Neural progenitor cell (in vitro differentiated cells): ENCODE measurements around the gene ATF4.

ENCODE experiments used
- EZH2 ChIP-seq: fragments of 200-600 bp; sonication (generic); IDR thresholded peaks from 2 replicates; pipeline ENCODE4 v1.6.1; 2017; ENCODE audit warnings: antibody characterized with exemption, mild to moderate bottlenecking, moderate library complexity
- EZH2phosphoT487 ChIP-seq: fragments of 200-600 bp; sonication (generic); IDR thresholded peaks from 2 replicates; pipeline ENCODE4 v1.6.1; 2017; ENCODE audit warnings: antibody characterized with exemption
- TF ChIP-seq, protein P1 (sequence below): fragments of 200-600 bp; sonication (generic); IDR thresholded peaks from 2 replicates; pipeline ENCODE4 v1.5.1; 2017; ENCODE audit warnings: antibody characterized with exemption, mild to moderate bottlenecking

DNA sequence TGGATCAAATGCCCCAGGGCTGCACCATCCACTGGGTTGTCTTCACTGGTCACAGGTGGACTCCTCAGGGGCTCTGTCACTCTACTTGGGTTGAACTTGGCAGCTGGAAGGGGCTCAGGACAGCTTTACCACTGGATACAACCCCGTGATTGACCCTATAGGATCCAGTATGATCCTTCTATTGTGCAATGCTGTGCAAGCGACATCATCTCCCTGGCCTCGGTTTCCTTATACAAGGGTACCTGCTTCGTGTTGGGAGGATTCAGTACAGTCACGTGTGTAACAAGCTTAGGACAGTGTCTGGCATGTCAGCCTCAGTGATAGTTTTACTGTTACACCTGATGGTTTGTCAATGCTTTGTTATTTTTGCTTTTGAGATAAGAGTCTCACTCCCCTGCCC lies 38.8 kb upstream of the ATF4 start:
- TF ChIP-seq, protein P1, sequence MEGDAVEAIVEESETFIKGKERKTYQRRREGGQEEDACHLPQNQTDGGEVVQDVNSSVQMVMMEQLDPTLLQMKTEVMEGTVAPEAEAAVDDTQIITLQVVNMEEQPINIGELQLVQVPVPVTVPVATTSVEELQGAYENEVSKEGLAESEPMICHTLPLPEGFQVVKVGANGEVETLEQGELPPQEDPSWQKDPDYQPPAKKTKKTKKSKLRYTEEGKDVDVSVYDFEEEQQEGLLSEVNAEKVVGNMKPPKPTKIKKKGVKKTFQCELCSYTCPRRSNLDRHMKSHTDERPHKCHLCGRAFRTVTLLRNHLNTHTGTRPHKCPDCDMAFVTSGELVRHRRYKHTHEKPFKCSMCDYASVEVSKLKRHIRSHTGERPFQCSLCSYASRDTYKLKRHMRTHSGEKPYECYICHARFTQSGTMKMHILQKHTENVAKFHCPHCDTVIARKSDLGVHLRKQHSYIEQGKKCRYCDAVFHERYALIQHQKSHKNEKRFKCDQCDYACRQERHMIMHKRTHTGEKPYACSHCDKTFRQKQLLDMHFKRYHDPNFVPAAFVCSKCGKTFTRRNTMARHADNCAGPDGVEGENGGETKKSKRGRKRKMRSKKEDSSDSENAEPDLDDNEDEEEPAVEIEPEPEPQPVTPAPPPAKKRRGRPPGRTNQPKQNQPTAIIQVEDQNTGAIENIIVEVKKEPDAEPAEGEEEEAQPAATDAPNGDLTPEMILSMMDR: no peak
- no peak for TF ChIP-seq EZH2
- no peak for TF ChIP-seq EZH2phosphoT487
